Activated CD4-positive, alpha-beta T cell treated with anti-CD3 and anti-CD28 coated beads for 1 hour (primary cell): ENCODE data around the gene FGF18.

Source experiments
- DNase-seq: peaks from one replicate; pipeline ENCODE4 v3.0.0-alpha.2; 2020

The FGF18 gene

DNA sequence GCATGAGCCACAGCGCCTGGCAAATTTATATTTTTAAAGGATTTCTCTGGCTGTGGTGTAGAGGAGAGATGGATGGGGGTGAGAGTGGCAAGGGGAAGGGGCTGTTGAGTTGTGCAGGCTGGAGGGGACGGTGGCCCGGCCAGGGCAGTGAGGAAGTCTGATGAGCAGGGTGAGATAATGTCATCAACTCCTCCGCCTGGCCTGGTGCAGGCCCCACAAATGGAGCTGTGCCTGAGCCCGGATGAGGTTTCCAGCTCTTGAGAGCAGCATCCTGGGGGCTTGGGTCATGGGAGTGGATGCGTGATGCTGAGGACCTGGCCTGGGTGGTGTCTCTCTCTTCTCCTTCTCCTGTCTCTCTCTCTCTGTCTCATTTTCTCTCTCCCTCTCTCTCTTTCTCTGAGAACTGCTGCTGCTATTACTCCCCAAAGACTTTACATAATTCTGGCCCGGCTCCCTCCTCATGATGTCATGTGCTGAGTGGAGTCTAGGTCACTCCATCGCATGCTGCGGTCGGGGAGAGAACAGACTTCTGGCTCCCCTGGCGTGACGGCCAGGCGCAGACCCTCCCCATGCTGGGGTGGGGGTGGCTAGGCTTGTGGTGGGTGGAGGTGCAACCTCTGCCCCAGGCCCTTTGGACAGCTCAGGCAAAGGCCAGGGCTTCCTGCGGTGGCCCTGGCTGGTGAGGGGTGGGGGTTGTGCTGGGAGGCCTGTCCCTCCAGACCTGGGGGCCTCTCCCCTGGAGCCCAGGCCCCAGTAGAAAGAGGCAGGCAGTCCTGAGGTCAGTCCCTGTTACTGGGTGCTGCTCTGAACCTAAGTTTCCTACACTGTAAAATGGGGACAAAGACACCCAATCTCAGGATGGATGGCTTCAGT is 26.4 kb downstream of the FGF18 start:
- no peak for DNase-seq

DNA sequence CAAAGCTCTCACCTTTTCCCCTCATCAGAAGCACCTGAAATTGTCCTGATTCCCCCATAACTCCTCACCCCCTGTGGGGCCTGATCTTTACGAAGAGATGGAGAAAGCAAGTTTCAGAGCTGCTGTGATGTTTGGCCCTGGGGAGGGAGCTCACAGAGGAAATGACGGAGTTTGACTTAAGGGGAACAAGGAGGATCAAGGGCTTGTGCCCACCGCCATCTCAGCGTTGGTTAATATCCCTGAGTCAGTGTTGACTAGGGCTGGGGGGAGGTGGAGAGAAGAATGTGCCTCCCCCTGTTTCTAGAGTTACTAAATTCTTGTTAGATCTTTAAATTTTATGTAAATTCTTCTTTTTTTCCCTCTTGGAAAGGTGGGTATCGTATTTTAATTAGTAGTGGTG is 27.8 kb downstream of the FGF18 start:
- DNase-seq: no peak

DNA sequence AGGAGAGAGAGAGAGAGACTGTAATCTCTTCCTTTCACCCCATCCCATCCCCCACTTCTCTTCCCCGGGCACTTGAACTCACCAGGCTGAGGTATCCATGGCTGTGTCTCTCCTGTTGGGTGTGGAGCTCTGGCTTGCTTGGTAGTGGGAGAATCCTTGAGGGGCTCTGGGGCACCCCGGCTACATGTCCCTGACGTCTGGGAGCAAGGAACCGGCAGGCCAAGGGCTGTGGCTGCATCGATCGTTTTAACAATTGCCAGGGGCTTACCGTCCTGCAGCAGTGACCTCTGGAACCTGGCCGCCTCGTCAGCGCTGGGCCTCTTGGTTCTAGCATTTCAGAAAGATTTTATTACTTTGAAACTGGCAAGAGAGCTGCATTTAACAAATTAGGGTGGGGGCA is 30.0 kb downstream of the FGF18 start:
- DNase-seq: no peak

GRCh38 chr5:171450423-171451331 is 31.2 kb downstream of the FGF18 start:
- DNase-seq: no peak

DNA sequence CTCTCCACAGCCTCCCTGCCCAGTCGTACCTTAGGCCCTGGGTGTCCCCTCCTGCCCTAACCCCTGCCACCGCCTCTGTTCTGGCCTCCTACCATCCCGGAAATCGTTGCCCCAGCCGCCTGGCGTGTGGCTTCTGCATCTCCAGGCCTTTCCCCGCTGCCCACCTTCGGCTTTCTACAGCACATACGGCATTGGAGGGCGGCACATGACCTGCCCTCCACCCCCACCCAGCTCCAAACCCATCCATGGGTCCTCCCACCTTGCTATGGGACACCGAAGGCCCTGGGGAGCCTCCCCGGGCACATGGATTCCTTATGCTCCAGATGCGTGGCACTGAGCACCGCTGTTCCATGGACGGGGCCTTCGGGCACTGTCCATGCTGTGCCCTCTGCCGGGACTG is 32.0 kb downstream of the FGF18 start:
- DNase-seq: no peak

- DNase-seq: no peak
Observed at GRCh38 chr5:171453056-171453725, 33.7 kb downstream of the FGF18 start.

GRCh38 chr5:171453988-171454387 is 34.5 kb downstream of the FGF18 start:
- DNase-seq: no peak

DNA sequence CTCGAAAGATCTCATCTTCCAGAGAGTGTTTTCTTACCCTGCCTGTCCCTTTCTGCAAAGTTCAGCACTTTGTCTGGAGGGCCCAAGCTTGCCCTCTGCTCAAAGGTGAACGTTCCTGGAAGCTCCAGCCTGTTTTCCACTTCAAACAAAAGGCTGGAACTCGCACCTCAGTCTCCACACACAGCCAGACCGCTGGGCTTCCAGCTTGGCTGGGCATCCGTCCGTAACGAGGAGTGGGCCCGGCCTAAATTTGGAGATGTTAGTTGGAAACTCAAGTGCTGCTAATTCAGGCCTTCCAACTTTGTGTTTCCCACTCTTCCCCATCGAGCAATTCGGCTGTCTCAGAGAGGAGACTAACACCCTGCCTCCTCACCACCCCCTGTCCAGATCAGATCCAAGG is 35.1 kb downstream of the FGF18 start:
- no peak for DNase-seq

- DNase-seq: no peak
Observed at GRCh38 chr5:171455522-171455921, 36.1 kb downstream of the FGF18 start.

- DNase-seq: no peak
Observed at GRCh38 chr5:171457208-171457981, 37.9 kb downstream of the FGF18 start.

DNA sequence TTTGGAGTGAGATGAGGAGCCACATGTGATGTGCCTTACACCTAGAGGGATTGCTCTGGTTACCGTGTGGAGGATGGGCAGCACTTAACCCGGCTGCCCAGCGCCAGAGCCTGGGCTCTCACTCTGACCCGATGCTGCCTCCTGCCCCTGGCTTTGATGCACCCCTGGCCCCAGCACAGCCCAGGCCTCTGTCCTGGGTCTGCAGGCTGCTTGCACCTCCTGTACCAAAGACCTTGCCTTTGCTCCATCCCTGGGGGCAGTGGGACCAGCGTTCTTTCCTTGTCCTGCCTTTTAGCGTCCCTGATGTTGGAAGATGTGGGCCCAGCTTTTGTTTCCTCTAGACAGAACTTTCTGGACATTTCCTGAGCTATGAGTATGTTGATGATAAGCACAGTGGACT is 40.4 kb downstream of the FGF18 start:
- DNase-seq: no peak

- no peak for DNase-seq
Observed at GRCh38 chr5:171462136-171462927, 42.9 kb downstream of the FGF18 start.

GRCh38 chr5:171462928-171463861 is 43.7 kb downstream of the FGF18 start:
- DNase-seq: no peak

GRCh38 chr5:171463862-171464229 is 44.4 kb downstream of the FGF18 start:
- no peak for DNase-seq

DNA sequence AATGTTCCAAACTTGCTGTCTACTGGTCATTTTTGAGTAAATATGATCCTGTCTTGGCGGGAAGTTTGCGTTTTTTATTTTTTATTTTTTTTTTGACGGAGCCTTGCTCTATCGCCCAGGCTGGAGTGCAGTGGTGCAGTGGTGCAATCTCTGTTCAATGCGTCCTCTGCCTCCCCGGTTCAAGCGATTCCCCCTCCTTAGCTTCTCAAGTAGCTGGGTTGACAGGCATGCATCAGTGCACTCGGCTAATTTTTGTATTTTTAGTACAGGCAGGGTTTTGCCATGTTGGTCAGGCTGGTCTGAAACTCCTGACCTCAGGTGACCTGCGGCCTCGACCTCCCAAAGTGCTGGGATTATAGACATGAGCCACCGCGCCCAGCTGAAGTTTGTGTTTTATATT is 45.4 kb downstream of the FGF18 start:
- no peak for DNase-seq

GRCh38 chr5:171467107-171467506 is 47.7 kb downstream of the FGF18 start:
- no peak for DNase-seq

DNA sequence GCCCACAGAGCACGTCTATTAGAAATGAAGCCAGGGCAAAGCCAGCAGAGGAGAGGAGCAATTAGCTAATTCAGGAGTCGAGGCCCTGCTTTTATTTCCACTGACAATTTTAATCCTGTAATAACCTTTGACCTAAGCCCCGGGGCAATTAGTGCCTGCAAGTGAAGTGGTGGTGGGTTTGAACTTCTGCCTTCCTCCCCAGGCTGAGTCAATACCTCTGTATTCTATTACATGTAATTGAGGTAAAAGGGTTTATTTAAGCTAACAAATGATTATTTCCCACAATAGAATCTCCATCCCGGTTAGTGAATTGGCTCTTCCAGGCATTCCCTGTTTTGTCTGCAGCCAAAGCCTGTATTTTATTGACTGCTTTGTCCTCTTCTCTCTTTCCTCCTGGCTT is 49.9 kb downstream of the FGF18 start:
- DNase-seq: no peak

DNA sequence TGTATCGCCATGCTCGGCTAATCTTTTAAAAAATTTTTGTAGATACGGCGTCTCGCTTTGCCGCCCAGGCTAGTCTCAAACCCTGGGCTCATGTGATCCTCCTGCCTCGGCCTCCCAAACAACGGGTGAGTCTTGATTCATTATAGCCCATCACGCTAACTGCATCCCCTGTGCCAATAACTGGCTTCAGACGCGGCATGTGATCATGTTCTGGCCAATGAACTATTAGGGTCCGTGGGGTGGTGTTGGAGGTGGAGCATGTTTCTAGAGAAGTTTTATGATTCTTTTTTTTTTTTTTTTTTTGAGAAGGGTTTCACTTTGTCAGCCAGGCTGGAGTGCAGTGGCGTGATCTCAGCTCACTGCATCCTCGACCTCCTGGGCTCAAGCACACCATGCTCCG is 51.0 kb downstream of the FGF18 start:
- no peak for DNase-seq

DNA sequence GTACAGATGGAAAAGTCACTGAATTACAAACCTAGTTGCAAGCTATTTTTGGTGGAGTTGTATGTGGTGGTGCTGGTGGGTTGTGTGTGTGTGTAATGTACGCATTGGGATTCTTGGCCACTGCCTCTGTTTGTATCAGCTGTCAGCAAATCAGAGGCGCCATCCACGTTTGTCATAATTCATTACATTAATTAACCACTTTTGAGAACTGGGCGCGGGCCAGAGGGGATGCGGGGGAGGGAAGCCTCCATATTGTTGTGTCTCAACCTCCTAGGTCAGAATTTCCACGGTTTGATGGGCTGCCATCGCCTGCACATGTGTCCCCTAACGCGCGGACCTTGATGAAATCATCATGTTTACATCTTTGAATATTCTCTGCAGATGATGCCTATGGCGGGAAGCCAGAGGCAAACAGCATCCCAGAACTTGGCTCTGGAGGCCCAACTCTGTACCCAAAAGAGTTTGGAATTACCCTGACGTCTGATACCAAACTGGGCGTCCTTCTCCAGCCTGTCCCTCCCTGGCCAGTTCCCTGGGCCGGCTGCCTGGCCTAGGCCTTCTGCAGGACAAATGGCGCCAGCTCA is 54.9 kb downstream of the FGF18 start:
- no peak for DNase-seq

DNA sequence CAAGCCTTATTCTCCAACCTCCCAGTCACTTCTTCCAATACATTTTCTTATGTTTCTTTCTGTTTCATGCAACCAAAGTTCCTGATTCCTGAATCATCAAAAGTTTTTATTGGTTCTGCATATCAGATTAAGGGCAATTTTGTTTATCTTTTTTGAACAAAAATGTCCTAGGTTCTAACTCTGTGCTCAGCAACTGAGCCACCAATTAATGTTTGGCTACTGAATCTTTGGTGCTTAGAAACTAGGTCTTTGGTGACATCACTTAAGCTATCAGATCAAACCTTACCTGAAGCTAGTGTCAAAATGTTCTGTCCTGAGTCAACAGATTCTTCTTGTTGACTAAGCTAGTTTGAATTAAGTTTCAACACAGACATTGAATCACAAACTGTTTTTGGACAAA is 56.1 kb downstream of the FGF18 start:
- no peak for DNase-seq
